Liver (tissue), 3 donors: ENCODE measurements around the gene PAX6.

Experiments used
- ATF3 ChIP-seq: IDR thresholded peaks from 2 replicates; pipeline ENCODE4 v1.6.1; 2016; ENCODE audit warnings: antibody characterized with exemption
- CTCF ChIP-seq: fragments of 150-350 bp; IDR thresholded peaks from 2 replicates; pipeline ENCODE4 v1.5.1; 2017; ENCODE audit warnings: improper control_type of control experiment, low read depth, low read length; ENCODE audit not compliant: missing input control
- FOXA1 ChIP-seq: IDR thresholded peaks from 2 replicates; pipeline ENCODE4 v1.6.1; 2016; ENCODE audit warnings: antibody characterized with exemption
- GABPA ChIP-seq, 2 donors: IDR thresholded peaks in 1 of 2; conservative IDR thresholded peaks in 1 of 2; 2 replicates each; pipeline ENCODE4 v1.6.1; 2016; ENCODE audit warnings: antibody characterized with exemption in 2 of 2, mild to moderate bottlenecking in 1 of 2, moderate library complexity in 1 of 2
- HNF4G ChIP-seq: IDR thresholded peaks from 2 replicates; pipeline ENCODE4 v1.6.1; 2016; ENCODE audit warnings: antibody characterized with exemption
- MAX ChIP-seq: IDR thresholded peaks from 2 replicates; pipeline ENCODE4 v1.6.1; 2016; ENCODE audit warnings: antibody characterized with exemption
- SP1 ChIP-seq: IDR thresholded peaks from 2 replicates; pipeline ENCODE4 v1.6.1; 2018; ENCODE audit warnings: antibody characterized with exemption, mild to moderate bottlenecking
- YY1 ChIP-seq: IDR thresholded peaks from 2 replicates; pipeline ENCODE4 v1.6.1; 2016; ENCODE audit warnings: antibody characterized with exemption, mild to moderate bottlenecking
- donor health status: healthy.
- donor health status: healthy.

GRCh38 chr11:31819621-31820437 lies 8.7 kb upstream of the PAX6 start:
- TF ChIP-seq CTCF: no peak
- TF ChIP-seq ATF3: no peak
- no peak for TF ChIP-seq FOXA1
- no peak for TF ChIP-seq GABPA (IDR thresholded peaks at IDR 0.05 in 1 of 2, conservative IDR thresholded peaks at IDR 0.05 in 1 of 2)
- no peak for TF ChIP-seq SP1
- no peak for TF ChIP-seq MAX
- no peak for TF ChIP-seq HNF4G
- TF ChIP-seq YY1: no peak
